ENCODE data around the gene ERC1.
"Not testable (repeated sequence)": the region's sequence is repeated elsewhere in the genome, so short reads cannot be mapped to it uniquely, and the experiment has no call there.

ERC1 gene

GRCh38 chr12:1338483-1339177 lies 347.6 kb downstream of the ERC1 start:
- DNase-seq: no peak

- DNase-seq: not testable (repeated sequence)
These were observed 348.1 kb downstream of the ERC1 start for GRCh38 chr12:1339178-1339541.

- DNase-seq: no peak
These were observed 348.7 kb downstream of the ERC1 start for GRCh38 chr12:1339618-1340319.

- DNase-seq: not testable (repeated sequence)
These were observed 350.2 kb downstream of the ERC1 start for GRCh38 chr12:1341270-1341669.

- no peak for DNase-seq
These were observed 352.4 kb downstream of the ERC1 start for GRCh38 chr12:1343422-1343821.

- DNase-seq: no peak
These were observed 353.2 kb downstream of the ERC1 start for GRCh38 chr12:1344245-1344644.

- no peak for DNase-seq
These were observed 355.1 kb downstream of the ERC1 start for GRCh38 chr12:1346126-1346525.

GRCh38 chr12:1347294-1347693 lies 356.3 kb downstream of the ERC1 start:
- DNase-seq: no peak

- DNase-seq: no peak
These were observed 357.6 kb downstream of the ERC1 start for GRCh38 chr12:1348606-1349005.

GRCh38 chr12:1350055-1350933 lies 359.3 kb downstream of the ERC1 start:
- DNase-seq: no peak

- DNase-seq: no peak
These were observed 359.9 kb downstream of the ERC1 start for GRCh38 chr12:1350934-1351240.

- DNase-seq: no peak
These were observed 360.9 kb downstream of the ERC1 start for GRCh38 chr12:1351926-1352325.

GRCh38 chr12:1353451-1353850 lies 362.4 kb downstream of the ERC1 start:
- no peak for DNase-seq

GRCh38 chr12:1355396-1355795 lies 364.4 kb downstream of the ERC1 start:
- DNase-seq: no peak

GRCh38 chr12:1355871-1356270 lies 364.8 kb downstream of the ERC1 start:
- not testable (repeated sequence) for DNase-seq

- DNase-seq: no peak
These were observed 365.3 kb downstream of the ERC1 start for GRCh38 chr12:1356285-1356684.

- DNase-seq: no peak
These were observed 366.1 kb downstream of the ERC1 start for GRCh38 chr12:1357171-1357570.

- no peak for DNase-seq
These were observed 366.7 kb downstream of the ERC1 start for GRCh38 chr12:1357711-1358110.

- DNase-seq: no peak
These were observed 369.6 kb downstream of the ERC1 start for GRCh38 chr12:1360441-1361210.

GRCh38 chr12:1362143-1362662 lies 371.2 kb downstream of the ERC1 start:
- DNase-seq: no peak

GRCh38 chr12:1365703-1366102 lies 374.7 kb downstream of the ERC1 start:
- DNase-seq: no peak

GRCh38 chr12:1367331-1368291 lies 376.6 kb downstream of the ERC1 start:
- DNase-seq: no peak

All from DMS153 (cell line).